CD4-positive, CD25-positive, alpha-beta regulatory T cell (primary cell): Measurements from ENCODE around the gene GAS2L3. TPM values are rescaled to one million over a fixed set of nuclear protein-coding genes. Genes with fewer than 3 reads are reported as not detected.

Source experiments
- ATAC-seq, 2 donors: fragments of 150-1000 bp; cut with Tn5 transposase; one replicate each; pipeline ENCODE4 v1.10.0; 2021; ENCODE audit warnings: low read depth in 2 of 2, moderate number of reproducible peaks in 2 of 2, moderate library complexity in 1 of 2
- DNase-seq, 3 donors: peaks; one replicate each; pipeline versions ENCODE4 v3.0.0 to v3.0.0-alpha.2; 2012 to 2022; ENCODE audit warnings: mixed read lengths in 1 of 3
- H3K27ac ChIP-seq: one replicate; pipeline ENCODE4 v1.7.0; 2013; ENCODE audit warnings: mild to moderate bottlenecking, low read length; ENCODE audit not compliant: insufficient read depth, poor library complexity, severe bottlenecking
- H3K27me3 ChIP-seq: one replicate; pipeline ENCODE4 v1.7.0; 2013; ENCODE audit warnings: low read length; ENCODE audit not compliant: control insufficient read depth, insufficient read depth
- H3K36me3 ChIP-seq: one replicate; pipeline ENCODE4 v1.7.0; 2013; ENCODE audit warnings: mild to moderate bottlenecking, low read length, moderate library complexity; ENCODE audit not compliant: control insufficient read depth, insufficient read depth
- H3K4me1 ChIP-seq: 2 replicates; pipeline ENCODE4 v1.7.0; 2013; ENCODE audit warnings: mild to moderate bottlenecking, low read length; ENCODE audit not compliant: insufficient read depth, control insufficient read depth, poor library complexity, severe bottlenecking
- H3K4me3 ChIP-seq: one replicate; pipeline ENCODE4 v1.7.0; 2013; ENCODE audit warnings: low read depth, mild to moderate bottlenecking, low read length, moderate library complexity
- H3K9me3 ChIP-seq, 2 experiments: 1 replicate in 1 of 2; 2 replicates in 1 of 2; pipeline ENCODE4 v1.7.0; 2013; ENCODE audit warnings: low read length in 2 of 2, mild to moderate bottlenecking in 1 of 2, moderate library complexity in 1 of 2; ENCODE audit not compliant: control insufficient read depth in 2 of 2
- H3K27ac Mint-ChIP-seq, 3 donors: one replicate each; pipeline ENCODE4 v1.8.0; 2020 to 2022; ENCODE audit warnings: mild to moderate bottlenecking in 3 of 3, mixed read lengths in 3 of 3, moderate library complexity in 2 of 3
- H3K27me3 Mint-ChIP-seq: one replicate; pipeline ENCODE4 v1.8.0; 2022; ENCODE audit warnings: mild to moderate bottlenecking, mixed read lengths
- H3K36me3 Mint-ChIP-seq: one replicate; pipeline ENCODE4 v1.8.0; 2020; ENCODE audit warnings: mixed read lengths
- H3K4me1 Mint-ChIP-seq, 4 donors: one replicate each; pipeline ENCODE4 v1.8.0; 2020 to 2022; ENCODE audit warnings: mixed read lengths in 4 of 4, mild to moderate bottlenecking in 1 of 4
- H3K4me3 Mint-ChIP-seq, 4 donors: one replicate each; pipeline ENCODE4 v1.8.0; 2020 to 2022; ENCODE audit warnings: mild to moderate bottlenecking in 4 of 4, mixed read lengths in 4 of 4, moderate library complexity in 3 of 4
- H3K9me3 Mint-ChIP-seq, 7 donors: one replicate each; pipeline ENCODE4 v1.8.0; 2020 to 2022; ENCODE audit warnings: mixed read lengths in 7 of 7, mild to moderate bottlenecking in 3 of 7, moderate library complexity in 2 of 7
- polyA plus RNA-seq, 4 donors: library from polyadenylated mRNA; unstranded; fragments of 300-500 nt; fragmentation: Illumina TruSeq; gene quantifications; one replicate each; pipeline ENCODE4 v1.2.3, GENCODE V29; 2021
- total RNA-seq: library from RNA; stranded (reverse); gene quantifications from one replicate; pipeline ENCODE4 v1.2.3, GENCODE V29; 2022

GAS2L3 gene
- total and polyA plus RNA-seq, 5 donors from 2014 or later = 0.12 TPM; not detected in 4

- no peaks in the 10 kb centered on the region for H3K27me3 Mint-ChIP-seq
- peaks cover 0 to 8% (median 4%) of the 10 kb centered on the region in 7 donors for H3K9me3 Mint-ChIP-seq
- no peak for ATAC-seq
- H3K4me3 Mint-ChIP-seq = no peak overlapping the region
- no peaks in the 10 kb centered on the region for H3K4me1 ChIP-seq
- H3K36me3 Mint-ChIP-seq = no peaks in the 10 kb centered on the region
- no peaks in the 10 kb centered on the region for H3K36me3 ChIP-seq
- H3K27ac ChIP-seq = no peak overlapping the region
- no peaks in the 10 kb centered on the region for H3K9me3 ChIP-seq
- no peaks in the 10 kb centered on the region for H3K4me1 Mint-ChIP-seq
- DNase-seq = no peak
- no peak overlapping the region for H3K27ac Mint-ChIP-seq
- no peak overlapping the region for H3K4me3 ChIP-seq
- H3K27me3 ChIP-seq = no peaks in the 10 kb centered on the region
These were observed 77.6 kb downstream of the GAS2L3 start for GRCh38 chr12:100651108-100651507.

GRCh38 chr12:100651694-100652093 is 78.2 kb downstream of the GAS2L3 start:
- DNase-seq (no peak), ATAC-seq (no peak)
- no peak overlapping the region for H3K4me3 Mint-ChIP-seq
- H3K9me3 Mint-ChIP-seq = peaks cover 0 to 8% (median 2%) of the 10 kb centered on the region in 7 donors
- Histone ChIP-seq H3K4me1 (no peaks in the 10 kb centered on the region), H3K36me3 (no peaks in the 10 kb centered on the region), H3K9me3 (no peaks in the 10 kb centered on the region), H3K4me3 (no peak overlapping the region), H3K27me3 (no peaks in the 10 kb centered on the region), H3K27ac (no peak overlapping the region)
- H3K27me3 Mint-ChIP-seq = no peaks in the 10 kb centered on the region
- H3K27ac Mint-ChIP-seq = no peak overlapping the region
- H3K36me3 Mint-ChIP-seq = no peaks in the 10 kb centered on the region
- no peaks in the 10 kb centered on the region for H3K4me1 Mint-ChIP-seq

DNA sequence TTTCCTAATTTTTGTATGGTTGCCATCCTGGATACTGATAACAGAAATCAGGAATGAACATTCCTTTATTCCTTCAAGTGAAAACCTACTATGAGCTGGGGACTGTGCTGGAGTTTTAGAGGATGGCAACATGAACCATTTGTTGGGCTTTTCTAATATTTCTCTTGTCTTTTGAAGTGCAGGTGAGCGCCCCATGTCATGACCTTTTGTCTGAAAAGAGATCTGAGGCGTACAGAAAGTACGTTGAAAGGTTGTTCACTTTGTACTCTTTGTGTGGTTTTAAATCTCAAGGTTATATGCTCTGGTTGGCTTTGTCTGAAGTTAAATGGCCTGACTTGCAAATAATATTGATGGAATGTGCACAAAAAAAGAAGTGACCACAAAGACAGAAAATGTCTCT is 79.0 kb downstream of the GAS2L3 start:
- H3K27me3 ChIP-seq = no peaks in the 10 kb centered on the region
- no peaks in the 10 kb centered on the region for H3K27me3 Mint-ChIP-seq
- no peak overlapping the region for H3K27ac ChIP-seq
- H3K4me1 Mint-ChIP-seq = no peaks in the 10 kb centered on the region
- DNase-seq (no peak), ATAC-seq (no peak)
- H3K36me3 ChIP-seq = no peaks in the 10 kb centered on the region
- H3K36me3 Mint-ChIP-seq = no peaks in the 10 kb centered on the region
- H3K4me1 ChIP-seq = no peaks in the 10 kb centered on the region
- no peak overlapping the region for H3K27ac Mint-ChIP-seq
- no peak overlapping the region for H3K4me3 ChIP-seq
- H3K4me3 Mint-ChIP-seq = no peak overlapping the region
- H3K9me3 Mint-ChIP-seq = peaks cover 1 to 8% (median 5%) of the 10 kb centered on the region in 7 donors
- no peaks in the 10 kb centered on the region for H3K9me3 ChIP-seq

DNA sequence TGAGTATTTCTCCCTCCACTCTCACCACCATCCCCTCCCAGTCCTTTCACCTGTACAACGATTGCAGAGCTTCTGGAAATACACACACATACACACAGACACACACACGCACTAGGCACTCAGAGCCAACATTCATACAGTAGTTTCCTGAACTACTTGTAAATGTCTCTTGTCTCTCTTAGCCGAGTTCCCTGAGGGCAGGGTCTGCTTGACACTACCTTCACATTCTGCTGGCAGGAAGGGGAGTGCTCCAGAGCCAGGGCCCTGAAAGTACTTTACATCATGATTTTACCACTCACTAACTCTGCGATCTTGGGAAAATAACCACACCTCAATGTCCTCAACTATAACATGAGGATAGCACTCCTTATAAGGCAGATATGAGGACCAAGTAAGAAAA is 82.7 kb downstream of the GAS2L3 start:
- no peaks in the 10 kb centered on the region for H3K4me1 ChIP-seq
- Mint-ChIP-seq H3K9me3 (peaks cover 1 to 9% (median 7%) of the 10 kb centered on the region in 7 donors), H3K4me1 (no peaks in the 10 kb centered on the region), H3K27me3 (no peaks in the 10 kb centered on the region), H3K36me3 (no peaks in the 10 kb centered on the region), H3K27ac (no peak overlapping the region), H3K4me3 (no peak overlapping the region)
- H3K27ac ChIP-seq = no peak overlapping the region
- DNase-seq (no peak), ATAC-seq (no peak)
- H3K9me3 ChIP-seq = no peaks in the 10 kb centered on the region
- no peaks in the 10 kb centered on the region for H3K36me3 ChIP-seq
- no peaks in the 10 kb centered on the region for H3K27me3 ChIP-seq
- H3K4me3 ChIP-seq = no peak overlapping the region

- Mint-ChIP-seq H3K9me3 (peaks cover 1 to 9% (median 7%) of the 10 kb centered on the region in 7 donors), H3K27ac (no peak overlapping the region), H3K4me1 (no peaks in the 10 kb centered on the region), H3K27me3 (peaks cover 2% of the 10 kb centered on the region), H3K36me3 (no peaks in the 10 kb centered on the region), H3K4me3 (no peak overlapping the region)
- ATAC-seq (no peak), DNase-seq (no peak)
- no peak overlapping the region for H3K4me3 ChIP-seq
- H3K27me3 ChIP-seq = no peaks in the 10 kb centered on the region
- no peaks in the 10 kb centered on the region for H3K9me3 ChIP-seq
- no peaks in the 10 kb centered on the region for H3K4me1 ChIP-seq
- no peak overlapping the region for H3K27ac ChIP-seq
- no peaks in the 10 kb centered on the region for H3K36me3 ChIP-seq
These were observed 83.4 kb downstream of the GAS2L3 start for GRCh38 chr12:100656856-100657255.

- Histone ChIP-seq H3K27me3 (no peaks in the 10 kb centered on the region), H3K4me3 (no peak overlapping the region), H3K4me1 (no peaks in the 10 kb centered on the region), H3K36me3 (no peaks in the 10 kb centered on the region), H3K9me3 (no peaks in the 10 kb centered on the region), H3K27ac (no peak overlapping the region)
- ATAC-seq (no peak), DNase-seq (no peak)
- Mint-ChIP-seq H3K27ac (no peak overlapping the region), H3K4me3 (no peak overlapping the region), H3K9me3 (peaks cover 0 to 9% (median 3%) of the 10 kb centered on the region in 7 donors), H3K36me3 (no peaks in the 10 kb centered on the region), H3K27me3 (peaks cover 4% of the 10 kb centered on the region), H3K4me1 (no peaks in the 10 kb centered on the region)
These were observed 87.9 kb downstream of the GAS2L3 start for GRCh38 chr12:100661300-100661951.

GRCh38 chr12:100666588-100666987 is 93.1 kb downstream of the GAS2L3 start:
- no peaks in the 10 kb centered on the region for H3K27me3 ChIP-seq
- no peak overlapping the region for H3K27ac ChIP-seq
- no peaks in the 10 kb centered on the region for H3K36me3 ChIP-seq
- H3K27me3 Mint-ChIP-seq = peaks cover 4% of the 10 kb centered on the region
- H3K4me1 ChIP-seq = no peaks in the 10 kb centered on the region
- H3K4me1 Mint-ChIP-seq = no peaks in the 10 kb centered on the region
- H3K36me3 Mint-ChIP-seq = no peaks in the 10 kb centered on the region
- no peak overlapping the region for H3K4me3 ChIP-seq
- DNase-seq (no peak), ATAC-seq (no peak)
- H3K9me3 Mint-ChIP-seq = peaks cover 0 to 1% (median 0%) of the 10 kb centered on the region in 7 donors
- H3K4me3 Mint-ChIP-seq = no peak overlapping the region
- H3K27ac Mint-ChIP-seq = no peak overlapping the region
- H3K9me3 ChIP-seq = no peaks in the 10 kb centered on the region

- H3K36me3 Mint-ChIP-seq = no peaks in the 10 kb centered on the region
- no peaks in the 10 kb centered on the region for H3K4me1 ChIP-seq
- H3K4me1 Mint-ChIP-seq = no peaks in the 10 kb centered on the region
- DNase-seq (peak in 2 of 3 donors; percentile 2 to 42), ATAC-seq (no peak)
- H3K36me3 ChIP-seq = no peaks in the 10 kb centered on the region
- H3K27me3 ChIP-seq = no peaks in the 10 kb centered on the region
- H3K27ac ChIP-seq = no peak overlapping the region
- H3K27me3 Mint-ChIP-seq = no peaks in the 10 kb centered on the region
- no peak overlapping the region for H3K4me3 ChIP-seq
- no peaks in the 10 kb centered on the region for H3K9me3 ChIP-seq
- peak overlapping the region in 1 of 3 donors; percentile 14 for H3K27ac Mint-ChIP-seq
- H3K4me3 Mint-ChIP-seq = no peak overlapping the region
- peaks cover 0 to 4% (median 0%) of the 10 kb centered on the region in 7 donors for H3K9me3 Mint-ChIP-seq
These were observed 95.6 kb downstream of the GAS2L3 start for GRCh38 chr12:100668945-100669536.
